ENCODE data around the gene CPZ. TPM values are rescaled to one million over a fixed set of nuclear protein-coding genes. Genes with fewer than 3 reads are reported as not detected.

Gene CPZ
- total and polyA plus RNA-seq, 2 experiments from 2014 or later: 24.6 to 37.3 TPM

DNA sequence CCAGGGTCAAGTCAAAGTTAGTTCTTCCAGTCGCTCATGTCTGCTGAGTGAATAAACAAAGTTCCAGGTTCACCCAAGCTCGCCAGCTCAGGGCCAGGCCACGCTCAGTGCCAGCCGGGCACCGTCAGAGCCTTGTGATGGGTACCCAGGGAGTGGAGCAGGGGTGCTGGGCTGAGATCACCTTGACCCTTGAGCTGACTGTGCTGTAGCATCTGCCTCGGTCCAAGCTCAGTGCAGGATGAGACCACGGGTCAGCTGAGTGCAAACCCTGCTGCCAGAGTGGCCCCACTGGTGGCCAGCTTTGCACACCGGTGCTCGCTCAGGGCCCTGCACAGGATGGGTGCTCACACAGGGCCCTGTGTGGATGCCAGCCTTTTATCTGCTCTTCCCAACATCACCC, 4.3 kb downstream of the CPZ start:
- Mint-ChIP-seq H3K4me1 (peaks cover 15% of the 10 kb centered on the region), H3K9me3 (no peaks in the 10 kb centered on the region), H3K27ac (no peak overlapping the region; the same call in 1 of the 2 replicates), H3K27me3 (ENCODE audit: insufficient read depth, low read depth, poor library complexity) (peaks cover 6% of the 10 kb centered on the region), H3K36me3 (ENCODE audit: low read depth) (peaks cover 3% of the 10 kb centered on the region; the same call in 2 of the 3 replicates), H3K4me3 (no peak overlapping the region)
- Histone ChIP-seq H3K9me2 (ENCODE audit: insufficient read depth) (no peaks in the 10 kb centered on the region), H3K27ac (ENCODE audit: low read depth) (no peak overlapping the region), H3K27me3 (ENCODE audit: insufficient read depth) (no peaks in the 10 kb centered on the region), H3F3A (replicated peaks; ENCODE audit: low read depth) (no peaks in the 10 kb centered on the region), H4K20me1 (replicated peaks; ENCODE audit: insufficient read depth) (peaks cover 8% of the 10 kb centered on the region; the same call in 1 of the 2 replicates), H3K79me2 (replicated peaks; ENCODE audit: insufficient read depth) (peaks cover 15% of the 10 kb centered on the region), H3K4me1 (ENCODE audit: insufficient read depth) (peaks cover 12% of the 10 kb centered on the region), H3K4me2 (no peak overlapping the region), H3K4me3 (no peak overlapping the region), H3K36me3 (ENCODE audit: insufficient read depth) (no peaks in the 10 kb centered on the region), H2AFZ (no peak overlapping the region)
- TF ChIP-seq, protein P1, sequence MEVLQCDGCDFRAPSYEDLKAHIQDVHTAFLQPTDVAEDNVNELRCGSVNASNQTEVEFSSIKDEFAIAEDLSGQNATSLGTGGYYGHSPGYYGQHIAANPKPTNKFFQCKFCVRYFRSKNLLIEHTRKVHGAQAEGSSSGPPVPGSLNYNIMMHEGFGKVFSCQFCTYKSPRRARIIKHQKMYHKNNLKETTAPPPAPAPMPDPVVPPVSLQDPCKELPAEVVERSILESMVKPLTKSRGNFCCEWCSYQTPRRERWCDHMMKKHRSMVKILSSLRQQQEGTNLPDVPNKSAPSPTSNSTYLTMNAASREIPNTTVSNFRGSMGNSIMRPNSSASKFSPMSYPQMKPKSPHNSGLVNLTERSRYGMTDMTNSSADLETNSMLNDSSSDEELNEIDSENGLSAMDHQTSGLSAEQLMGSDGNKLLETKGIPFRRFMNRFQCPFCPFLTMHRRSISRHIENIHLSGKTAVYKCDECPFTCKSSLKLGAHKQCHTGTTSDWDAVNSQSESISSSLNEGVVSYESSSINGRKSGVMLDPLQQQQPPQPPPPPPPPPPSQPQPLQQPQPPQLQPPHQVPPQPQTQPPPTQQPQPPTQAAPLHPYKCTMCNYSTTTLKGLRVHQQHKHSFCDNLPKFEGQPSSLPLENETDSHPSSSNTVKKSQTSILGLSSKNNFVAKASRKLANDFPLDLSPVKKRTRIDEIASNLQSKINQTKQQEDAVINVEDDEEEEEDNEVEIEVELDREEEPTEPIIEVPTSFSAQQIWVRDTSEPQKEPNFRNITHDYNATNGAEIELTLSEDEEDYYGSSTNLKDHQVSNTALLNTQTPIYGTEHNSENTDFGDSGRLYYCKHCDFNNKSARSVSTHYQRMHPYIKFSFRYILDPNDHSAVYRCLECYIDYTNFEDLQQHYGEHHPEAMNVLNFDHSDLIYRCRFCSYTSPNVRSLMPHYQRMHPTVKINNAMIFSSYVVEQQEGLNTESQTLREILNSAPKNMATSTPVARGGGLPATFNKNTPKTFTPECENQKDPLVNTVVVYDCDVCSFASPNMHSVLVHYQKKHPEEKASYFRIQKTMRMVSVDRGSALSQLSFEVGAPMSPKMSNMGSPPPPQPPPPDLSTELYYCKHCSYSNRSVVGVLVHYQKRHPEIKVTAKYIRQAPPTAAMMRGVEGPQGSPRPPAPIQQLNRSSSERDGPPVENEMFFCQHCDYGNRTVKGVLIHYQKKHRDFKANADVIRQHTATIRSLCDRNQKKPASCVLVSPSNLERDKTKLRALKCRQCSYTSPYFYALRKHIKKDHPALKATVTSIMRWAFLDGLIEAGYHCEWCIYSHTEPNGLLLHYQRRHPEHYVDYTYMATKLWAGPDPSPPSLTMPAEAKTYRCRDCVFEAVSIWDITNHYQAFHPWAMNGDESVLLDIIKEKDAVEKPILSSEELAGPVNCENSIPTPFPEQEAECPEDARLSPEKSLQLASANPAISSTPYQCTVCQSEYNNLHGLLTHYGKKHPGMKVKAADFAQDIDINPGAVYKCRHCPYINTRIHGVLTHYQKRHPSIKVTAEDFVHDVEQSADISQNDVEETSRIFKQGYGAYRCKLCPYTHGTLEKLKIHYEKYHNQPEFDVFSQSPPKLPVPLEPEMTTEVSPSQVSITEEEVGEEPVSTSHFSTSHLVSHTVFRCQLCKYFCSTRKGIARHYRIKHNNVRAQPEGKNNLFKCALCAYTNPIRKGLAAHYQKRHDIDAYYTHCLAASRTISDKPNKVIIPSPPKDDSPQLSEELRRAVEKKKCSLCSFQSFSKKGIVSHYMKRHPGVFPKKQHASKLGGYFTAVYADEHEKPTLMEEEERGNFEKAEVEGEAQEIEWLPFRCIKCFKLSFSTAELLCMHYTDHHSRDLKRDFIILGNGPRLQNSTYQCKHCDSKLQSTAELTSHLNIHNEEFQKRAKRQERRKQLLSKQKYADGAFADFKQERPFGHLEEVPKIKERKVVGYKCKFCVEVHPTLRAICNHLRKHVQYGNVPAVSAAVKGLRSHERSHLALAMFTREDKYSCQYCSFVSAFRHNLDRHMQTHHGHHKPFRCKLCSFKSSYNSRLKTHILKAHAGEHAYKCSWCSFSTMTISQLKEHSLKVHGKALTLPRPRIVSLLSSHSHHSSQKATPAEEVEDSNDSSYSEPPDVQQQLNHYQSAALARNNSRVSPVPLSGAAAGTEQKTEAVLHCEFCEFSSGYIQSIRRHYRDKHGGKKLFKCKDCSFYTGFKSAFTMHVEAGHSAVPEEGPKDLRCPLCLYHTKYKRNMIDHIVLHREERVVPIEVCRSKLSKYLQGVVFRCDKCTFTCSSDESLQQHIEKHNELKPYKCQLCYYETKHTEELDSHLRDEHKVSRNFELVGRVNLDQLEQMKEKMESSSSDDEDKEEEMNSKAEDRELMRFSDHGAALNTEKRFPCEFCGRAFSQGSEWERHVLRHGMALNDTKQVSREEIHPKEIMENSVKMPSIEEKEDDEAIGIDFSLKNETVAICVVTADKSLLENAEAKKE (CRISPR knock-in tag; IDR thresholded peaks at IDR 0.05): no peak
- TF ChIP-seq EZH2phosphoT487 (IDR thresholded peaks at IDR 0.05; ENCODE audit: unreplicated experiment) (no peak), NANOG (IDR thresholded peaks at IDR 0.05; ENCODE audit: borderline replicate concordance) (no peak), EZH2 (IDR thresholded peaks at IDR 0.05; ENCODE audit: low read depth, unreplicated experiment) (no peak)
- DNase-seq (ENCODE audit: low spot score): no peak
- ATAC-seq: no peak

- peaks cover 8% of the 10 kb centered on the region; the same call in 1 of the 2 replicates for H3K4me1 ChIP-seq (ENCODE audit: insufficient read depth)
- no peak for TF ChIP-seq ETS1 (IDR thresholded peaks at IDR 0.05)
- no peak for TF ChIP-seq EZH2 (IDR thresholded peaks at IDR 0.05; ENCODE audit: low read depth, unreplicated experiment)
- no peak for TF ChIP-seq POLR2AphosphoS5 (IDR thresholded peaks at IDR 0.05; ENCODE audit: low read depth)
Measured at GRCh38 chr4:8597319-8597718, 4.8 kb downstream of the CPZ start.

More at GRCh38 chr4:8597319-8597718, 4.8 kb downstream of the CPZ start:
- H3K9me3 Mint-ChIP-seq: no peaks in the 10 kb centered on the region
- no peak overlapping the region for H2AFZ ChIP-seq
- no peak overlapping the region for H3K4me2 ChIP-seq
- H3K36me3 Mint-ChIP-seq (ENCODE audit: low read depth): peaks cover 4% of the 10 kb centered on the region; the same call in 2 of the 3 replicates
- H3K27ac ChIP-seq (ENCODE audit: low read depth): no peak overlapping the region
- peaks cover 13% of the 10 kb centered on the region for H3K4me1 Mint-ChIP-seq
- H3K4me3 ChIP-seq: no peak overlapping the region
- no peaks in the 10 kb centered on the region for H3K36me3 ChIP-seq (ENCODE audit: insufficient read depth)
- peaks cover 15% of the 10 kb centered on the region for H3K79me2 ChIP-seq (replicated peaks; ENCODE audit: insufficient read depth)
- H4K20me1 ChIP-seq (replicated peaks; ENCODE audit: insufficient read depth): peaks cover 8% of the 10 kb centered on the region; the same call in 1 of the 2 replicates
- H3K27me3 Mint-ChIP-seq (ENCODE audit: insufficient read depth, low read depth, poor library complexity): peaks cover 6% of the 10 kb centered on the region
- ATAC-seq (no peak), DNase-seq (ENCODE audit: low spot score) (no peak)
- H3K27me3 ChIP-seq (ENCODE audit: insufficient read depth): no peaks in the 10 kb centered on the region
- H3K4me3 Mint-ChIP-seq: no peak overlapping the region
- no peaks in the 10 kb centered on the region for H3K9me2 ChIP-seq (ENCODE audit: insufficient read depth)
- H3K27ac Mint-ChIP-seq: no peak overlapping the region
- no peaks in the 10 kb centered on the region for H3F3A ChIP-seq (replicated peaks; ENCODE audit: low read depth)

Data from GM23338 (cell line).